HepG2 (cell line): Measurements from ENCODE around the gene DOCK3. TPM values are rescaled to one million over a fixed set of nuclear protein-coding genes. Genes with fewer than 3 reads are reported as not detected.

Source experiments
- ARID3A ChIP-seq: IDR thresholded peaks from 2 replicates; pipeline ENCODE4 v1.6.1; 2012; ENCODE audit warnings: low read depth, low read length, improper control_type of control experiment
- CHD2 ChIP-seq: IDR thresholded peaks from 2 replicates; pipeline ENCODE4 v1.6.1; 2011; ENCODE audit warnings: low read depth, low read length, improper control_type of control experiment
- DPF2 ChIP-seq: sonication (generic); formaldehyde crosslinking; IDR thresholded peaks from 2 replicates; pipeline ENCODE4 v1.4.0; 2020; ENCODE audit warnings: mild to moderate bottlenecking, low read depth, missing genetic modification reagents, borderline replicate concordance
- FOXO1 ChIP-seq: sonication (generic); formaldehyde crosslinking; IDR thresholded peaks from 2 replicates; pipeline ENCODE4 v1.4.0; 2020; ENCODE audit warnings: missing genetic modification reagents
- HMG20A ChIP-seq: IDR thresholded peaks from 2 replicates; pipeline ENCODE4 v1.6.1; 2016; ENCODE audit warnings: borderline replicate concordance
- HNRNPUL1 ChIP-seq: fragments of 200-400 bp; formaldehyde crosslinking; IDR thresholded peaks from 2 replicates; pipeline ENCODE4 v1.6.1; 2017; ENCODE audit warnings: low read depth, mild to moderate bottlenecking, low read length, moderate library complexity
- MAFK ChIP-seq, 2 experiments: IDR thresholded peaks in 1 of 2; conservative IDR thresholded peaks in 1 of 2; 2 replicates each; pipeline ENCODE4 v1.6.1; 2011; ENCODE audit warnings: improper control_type of control experiment in 2 of 2, low read length in 2 of 2
- PHF5A ChIP-seq: IDR thresholded peaks from one replicate; pipeline ENCODE4 v1.6.1; 2018; ENCODE audit warnings: low read depth, missing genetic modification reagents; ENCODE audit not compliant: unreplicated experiment
- REL ChIP-seq: sonication (generic); formaldehyde crosslinking; conservative IDR thresholded peaks from 2 replicates; pipeline ENCODE4 v1.8.0; 2022; ENCODE audit warnings: mild to moderate bottlenecking, missing genetic modification reagents, moderate library complexity
- TRAFD1 ChIP-seq: sonication (generic); formaldehyde crosslinking; IDR thresholded peaks from 2 replicates; pipeline ENCODE4 v1.5.1; 2020; ENCODE audit warnings: missing genetic modification reagents, mild to moderate bottlenecking, borderline replicate concordance
- YEATS4 ChIP-seq: sonication (generic); formaldehyde crosslinking; IDR thresholded peaks from 2 replicates; pipeline ENCODE4 v1.4.0; 2020; ENCODE audit warnings: missing genetic modification reagents, borderline replicate concordance
- ZBTB46 ChIP-seq: sonication (generic); formaldehyde crosslinking; IDR thresholded peaks from 2 replicates; pipeline ENCODE4 v1.4.0; 2020; ENCODE audit warnings: mild to moderate bottlenecking, missing genetic modification reagents, borderline replicate concordance
- ZFP36L1 ChIP-seq: sonication (generic); formaldehyde crosslinking; IDR thresholded peaks from 2 replicates; pipeline ENCODE4 v1.8.0; 2022; ENCODE audit warnings: mild to moderate bottlenecking, missing genetic modification reagents, moderate library complexity
- ZFP36L2 ChIP-seq: sonication (generic); formaldehyde crosslinking; IDR thresholded peaks from 2 replicates; pipeline ENCODE4 v1.4.0; 2020; ENCODE audit warnings: missing genetic modification reagents
- ZFP82 ChIP-seq: sonication (generic); formaldehyde crosslinking; IDR thresholded peaks from 2 replicates; pipeline ENCODE4 v1.5.1; 2020; ENCODE audit warnings: mild to moderate bottlenecking, missing genetic modification reagents, borderline replicate concordance
- ZNF34 ChIP-seq: sonication (generic); formaldehyde crosslinking; IDR thresholded peaks from 2 replicates; pipeline ENCODE4 v1.4.0; 2020; ENCODE audit warnings: mild to moderate bottlenecking, missing genetic modification reagents, borderline replicate concordance
- ZNF567 ChIP-seq: sonication (generic); formaldehyde crosslinking; IDR thresholded peaks from 2 replicates; pipeline ENCODE4 v1.8.1; 2023; ENCODE audit warnings: mild to moderate bottlenecking, missing genetic modification reagents, borderline replicate concordance
- ZNF572 ChIP-seq: sonication (generic); formaldehyde crosslinking; IDR thresholded peaks from 2 replicates; pipeline ENCODE4 v1.5.1; 2020; ENCODE audit warnings: mild to moderate bottlenecking, missing genetic modification reagents
- ZNF746 ChIP-seq: sonication (generic); formaldehyde crosslinking; IDR thresholded peaks from 2 replicates; pipeline ENCODE4 v1.8.0; 2022; ENCODE audit warnings: mild to moderate bottlenecking, missing genetic modification reagents
- polyA plus RNA-seq, 8 experiments: library from polyadenylated mRNA; depleted of rRNA in 3 of 8; stranded (reverse) in 7 of 8; unstranded in 1 of 8; fragments of >200 nt; fragmentation: Illumina TruSeq in 4 of 8; extraction: Trizol in 4 of 8; gene quantifications; 2 replicates each; pipeline versions ENCODE4 v1.2.1 to v1.2.3, GENCODE V29; 2011 to 2016; ENCODE audit warnings: low read depth in 4 of 8, missing spikeins in 1 of 8, mixed read lengths in 1 of 8; ENCODE audit not compliant: insufficient read depth in 1 of 8
- total RNA-seq, 5 experiments: library from RNA; depleted of rRNA; stranded (reverse); fragments of >200 nt; fragmentation: Illumina TruSeq; extraction: Trizol; gene quantifications; 2 replicates each; pipeline ENCODE4 v1.2.3, GENCODE V29; 2016; ENCODE audit warnings: low read depth in 1 of 5
- TF ChIP-seq, protein P1 (sequence below): sonication (generic); formaldehyde crosslinking; IDR thresholded peaks from 2 replicates; pipeline ENCODE4 v1.8.0; 2022; ENCODE audit warnings: mild to moderate bottlenecking, missing genetic modification reagents; ENCODE audit not compliant: insufficient replicate concordance

The DOCK3 gene
- total and polyA plus RNA-seq, 2 of the 13 experiments (the other 11 are each of a cell fraction or from before 2014, with no cell fraction given) = not detected

DNA sequence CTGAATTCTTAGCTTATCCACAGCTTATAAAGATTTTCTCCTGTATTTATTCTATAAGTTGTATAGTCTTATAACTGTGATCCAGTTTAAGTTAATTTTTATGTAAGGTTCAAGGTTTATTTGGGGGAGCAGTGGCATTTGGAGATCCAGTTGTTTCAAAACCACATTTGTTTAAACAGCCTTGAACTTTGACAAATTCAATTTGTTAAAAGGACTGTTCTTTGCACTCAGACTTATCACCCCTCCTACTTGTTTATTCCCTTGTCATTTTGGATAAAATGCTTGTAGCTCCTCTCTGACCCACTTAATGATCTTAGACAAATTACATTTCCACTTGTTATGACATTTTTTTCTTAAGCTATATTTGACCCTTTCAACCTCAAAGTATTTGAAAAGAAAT is 327.8 kb downstream of the DOCK3 start (continued):
- TF ChIP-seq ARID3A (peak; percentile 81), ZBTB46 (CRISPR knock-in tag) (no peak), ZFP36L2 (CRISPR knock-in tag) (no peak), CHD2 (no peak), MAFK (conservative IDR thresholded peaks at IDR 0.05 in 1 of 2, IDR thresholded peaks at IDR 0.05 in 1 of 2; ENCODE audit: low read length in 2 of 2) (no peak), HNRNPUL1 (no peak), ZNF572 (CRISPR knock-in tag) (no peak), HMG20A (CRISPR knock-in tag) (peak; percentile 80), FOXO1 (CRISPR knock-in tag) (peak; percentile 71; the same call in 1 of the 2 replicates), TRAFD1 (CRISPR knock-in tag) (no peak), ZNF34 (CRISPR knock-in tag) (no peak), PHF5A (CRISPR knock-in tag) (no peak), DPF2 (peak; percentile 44; the same call in 1 of the 2 replicates), ZNF567 (CRISPR knock-in tag) (no peak), ZFP36L1 (no peak), REL (CRISPR knock-in tag) (no peak), ZFP82 (CRISPR knock-in tag) (no peak), ZNF746 (CRISPR knock-in tag) (no peak), YEATS4 (no peak)
- TF ChIP-seq, protein P1, sequence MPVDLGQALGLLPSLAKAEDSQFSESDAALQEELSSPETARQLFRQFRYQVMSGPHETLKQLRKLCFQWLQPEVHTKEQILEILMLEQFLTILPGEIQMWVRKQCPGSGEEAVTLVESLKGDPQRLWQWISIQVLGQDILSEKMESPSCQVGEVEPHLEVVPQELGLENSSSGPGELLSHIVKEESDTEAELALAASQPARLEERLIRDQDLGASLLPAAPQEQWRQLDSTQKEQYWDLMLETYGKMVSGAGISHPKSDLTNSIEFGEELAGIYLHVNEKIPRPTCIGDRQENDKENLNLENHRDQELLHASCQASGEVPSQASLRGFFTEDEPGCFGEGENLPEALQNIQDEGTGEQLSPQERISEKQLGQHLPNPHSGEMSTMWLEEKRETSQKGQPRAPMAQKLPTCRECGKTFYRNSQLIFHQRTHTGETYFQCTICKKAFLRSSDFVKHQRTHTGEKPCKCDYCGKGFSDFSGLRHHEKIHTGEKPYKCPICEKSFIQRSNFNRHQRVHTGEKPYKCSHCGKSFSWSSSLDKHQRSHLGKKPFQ = no peak
